NCI-H1048 (cell line): ENCODE measurements around the gene HS6ST3.
"Not testable (repeated sequence)": the region's sequence is repeated elsewhere in the genome, so short reads cannot be mapped to it uniquely, and the experiment has no call there.

Source experiments
- DNase-seq: peaks from one replicate; lab custom pipeline; 2025; lab: John Stamatoyannopoulos, UW

Gene HS6ST3

DNA sequence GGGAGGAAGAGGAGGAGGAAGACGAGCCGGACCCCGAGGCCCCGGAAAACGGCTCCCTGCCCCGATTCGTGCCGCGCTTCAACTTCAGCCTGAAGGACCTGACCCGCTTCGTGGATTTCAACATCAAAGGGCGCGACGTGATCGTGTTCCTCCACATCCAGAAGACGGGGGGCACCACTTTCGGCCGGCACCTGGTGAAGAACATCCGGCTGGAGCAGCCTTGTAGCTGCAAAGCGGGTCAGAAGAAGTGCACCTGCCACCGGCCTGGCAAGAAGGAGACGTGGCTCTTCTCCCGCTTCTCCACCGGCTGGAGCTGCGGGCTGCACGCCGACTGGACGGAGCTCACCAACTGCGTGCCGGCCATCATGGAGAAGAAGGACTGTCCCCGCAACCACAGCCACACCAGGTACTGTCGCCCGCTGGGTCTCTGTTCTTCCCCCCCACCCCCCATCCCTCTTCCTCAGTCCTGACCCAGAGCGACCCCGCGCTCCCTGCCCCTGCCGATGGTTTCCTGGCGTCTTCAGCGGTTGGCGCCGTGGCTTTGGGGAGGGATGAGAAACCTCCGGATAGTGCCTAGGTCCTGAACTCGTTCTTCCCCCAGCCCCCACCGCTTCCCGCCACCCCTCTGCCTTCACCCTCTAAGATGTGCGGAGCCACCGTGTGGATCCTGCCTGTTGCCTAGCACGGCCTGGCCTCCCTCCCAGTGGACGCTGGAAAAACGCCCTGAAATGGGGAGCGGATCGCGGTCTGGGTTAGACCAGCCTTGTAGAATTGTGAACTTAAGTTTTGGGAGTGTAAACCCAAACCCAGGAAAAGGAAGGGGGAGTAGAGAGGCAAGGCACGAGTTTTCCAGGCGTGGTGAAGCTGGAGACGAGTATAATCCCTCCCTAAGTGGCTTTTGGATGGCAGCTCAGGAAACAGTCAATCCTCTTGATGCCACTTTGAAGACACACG is 1.5 kb downstream of the HS6ST3 start:
- no peak for DNase-seq

DNA sequence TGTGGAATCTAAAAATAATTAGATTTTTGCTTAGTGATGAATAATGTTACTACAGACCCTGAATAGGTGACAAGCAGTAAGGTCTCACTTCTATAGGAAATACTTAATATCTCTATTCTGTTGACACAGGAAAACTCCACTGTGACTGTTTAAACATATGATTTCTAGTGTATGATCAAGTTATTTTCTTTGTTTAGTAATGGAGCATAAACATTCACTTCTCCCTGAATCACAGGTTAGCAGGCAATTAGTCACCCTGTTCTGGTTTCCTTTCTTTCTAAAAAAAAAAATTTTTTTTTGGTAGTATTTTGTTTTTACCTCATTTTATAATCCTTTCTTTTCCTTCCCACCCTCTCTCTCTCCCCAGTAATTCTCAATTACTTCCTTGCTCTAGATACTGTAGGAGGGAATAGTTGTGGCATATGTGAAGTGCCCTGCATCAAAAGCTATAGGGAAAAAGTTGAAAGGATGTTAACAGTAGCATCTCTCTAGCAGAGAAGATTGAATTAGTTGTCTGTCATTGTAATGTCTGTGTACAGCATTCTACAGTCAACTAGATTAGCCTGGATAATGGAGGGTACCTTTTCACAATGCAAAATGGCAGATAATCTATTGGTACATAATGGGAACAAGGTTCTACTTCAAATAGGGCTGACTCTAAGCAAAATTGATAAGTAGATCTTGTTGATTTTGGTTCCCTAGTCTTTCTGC is 3.5 kb downstream of the HS6ST3 start:
- DNase-seq, result no peak

DNA sequence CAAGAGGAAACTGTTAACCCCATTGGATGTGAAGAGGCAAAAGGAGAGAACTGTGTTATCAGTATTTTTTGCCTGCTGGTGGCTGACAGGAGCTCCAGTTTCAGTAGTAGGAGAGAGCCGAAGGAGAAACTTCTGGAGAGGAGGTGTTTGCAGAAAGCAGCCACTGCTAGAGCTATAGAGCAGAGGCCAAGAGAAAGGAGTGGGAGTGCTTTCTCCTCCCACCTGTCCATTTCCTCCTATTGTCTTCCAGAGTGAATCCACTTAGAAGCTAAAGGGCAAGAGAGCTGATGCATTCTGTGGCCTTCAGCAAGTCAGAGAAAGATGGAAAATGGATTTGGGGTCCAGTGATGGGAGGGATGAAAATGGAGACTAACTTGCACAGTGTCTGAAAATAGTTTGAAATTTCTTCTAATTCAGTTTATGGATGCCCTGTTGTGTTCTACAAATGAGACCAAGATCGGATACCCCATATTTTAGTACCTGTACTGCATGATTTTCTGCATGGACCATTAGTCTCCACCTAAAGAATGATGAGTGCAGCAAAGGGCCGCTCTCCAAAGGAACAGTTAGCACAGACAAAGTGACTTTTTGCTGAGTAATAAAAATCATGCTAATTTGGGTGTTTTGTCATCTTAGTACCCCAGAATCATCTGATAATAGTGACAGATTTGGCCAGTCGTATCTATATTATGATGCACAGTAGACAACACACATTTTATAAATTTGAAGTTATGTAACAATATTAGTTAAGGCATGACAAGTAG is 10.7 kb downstream of the HS6ST3 start:
- DNase-seq, result no peak

DNA sequence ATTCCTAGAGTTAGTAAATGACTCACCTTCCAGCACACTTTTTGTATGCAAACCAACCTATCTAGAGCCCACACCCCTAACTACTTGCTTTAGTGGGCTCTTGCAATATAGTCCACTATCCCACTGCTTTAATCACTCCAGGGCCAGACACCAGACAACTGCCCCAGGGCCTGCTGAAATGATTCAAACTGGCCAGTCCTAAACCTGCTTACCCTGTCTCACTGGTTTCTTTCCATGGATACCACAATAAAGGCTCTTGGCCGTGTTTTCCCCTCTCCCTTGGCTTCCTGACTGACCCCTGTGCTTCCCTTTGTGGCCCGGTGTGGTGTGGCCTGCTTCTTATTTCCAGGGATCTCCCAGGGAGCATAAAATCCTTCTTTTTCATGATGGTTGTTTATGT is 14.6 kb downstream of the HS6ST3 start:
- DNase-seq, result no peak

DNA sequence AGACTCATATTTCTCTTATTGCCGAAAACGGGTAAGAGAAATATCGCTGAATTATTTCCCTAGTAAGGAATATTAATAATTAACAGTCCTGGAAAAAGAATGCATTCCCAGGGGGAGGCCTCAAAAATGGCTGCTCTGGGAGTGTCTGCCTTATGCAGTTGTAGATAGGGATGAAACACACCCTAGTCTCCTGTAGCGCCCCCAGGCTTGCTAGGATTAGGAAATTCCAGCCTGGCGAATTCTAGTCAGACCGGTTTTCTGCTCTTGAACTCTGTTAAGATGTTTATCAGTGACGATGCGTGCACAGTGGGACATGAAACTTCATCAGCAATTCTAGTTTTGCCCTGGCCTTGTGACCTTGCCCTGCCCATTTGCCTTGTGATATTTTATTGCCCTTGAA is 18.2 kb downstream of the HS6ST3 start:
- peak; percentile 1 for DNase-seq

DNA sequence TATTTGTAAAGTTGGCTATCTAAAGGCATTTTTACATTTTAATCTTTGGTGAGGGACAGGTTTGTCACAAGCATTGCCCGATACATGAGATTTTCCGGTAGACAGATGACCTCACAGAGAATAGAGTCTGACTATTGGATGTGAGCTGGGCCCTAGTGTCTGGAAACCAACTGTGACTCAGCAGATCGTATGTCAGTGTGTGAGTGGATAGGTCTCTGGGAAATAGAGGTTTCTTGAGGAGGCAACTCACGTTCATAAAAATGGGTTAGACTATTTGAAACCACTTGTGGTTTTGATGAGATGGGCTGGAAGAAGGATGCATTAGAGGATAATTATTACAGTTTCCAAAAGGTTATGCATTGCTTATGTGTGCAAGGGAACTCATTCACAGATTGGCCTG is 19.2 kb downstream of the HS6ST3 start:
- no peak for DNase-seq

DNA sequence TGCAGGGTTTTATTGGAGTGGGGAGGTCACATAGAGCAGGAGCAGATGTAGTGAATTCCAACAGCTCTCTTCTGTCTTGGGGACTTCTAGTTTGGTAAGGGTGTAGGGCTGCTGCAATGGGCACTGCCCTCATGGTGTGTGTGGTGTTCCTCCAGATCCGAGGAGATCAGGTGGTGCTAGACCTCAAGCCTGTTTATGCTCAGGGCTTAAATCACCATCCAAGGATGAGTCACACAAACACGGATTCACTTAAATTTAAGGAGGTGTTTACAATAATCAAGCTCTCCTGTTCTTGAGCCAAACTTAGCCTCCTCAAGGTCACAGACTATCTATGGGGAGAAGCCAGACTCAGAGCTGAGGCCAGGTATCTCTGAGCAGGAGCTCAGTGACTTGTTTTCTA is 23.0 kb downstream of the HS6ST3 start:
- DNase-seq, result no peak

DNA sequence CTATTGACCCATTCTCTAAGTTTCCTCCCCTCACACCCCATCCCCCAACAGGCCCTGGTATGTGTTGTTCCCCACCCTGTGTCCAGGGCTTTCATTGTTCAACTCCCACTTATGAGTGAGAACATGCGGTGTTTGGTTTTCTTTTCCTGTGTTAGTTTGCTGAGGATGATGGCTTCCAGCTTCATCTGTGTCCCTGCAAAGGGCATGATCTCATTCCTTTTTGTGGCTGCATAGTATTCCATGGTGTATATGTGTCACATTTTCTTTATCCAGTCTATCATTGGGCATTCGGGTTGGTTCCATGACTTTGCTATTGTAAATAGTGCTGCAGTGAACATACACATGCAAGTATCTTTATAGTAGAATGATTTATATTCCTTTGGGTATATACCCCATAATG is 25.5 kb downstream of the HS6ST3 start:
- DNase-seq, result not testable (repeated sequence)

DNA sequence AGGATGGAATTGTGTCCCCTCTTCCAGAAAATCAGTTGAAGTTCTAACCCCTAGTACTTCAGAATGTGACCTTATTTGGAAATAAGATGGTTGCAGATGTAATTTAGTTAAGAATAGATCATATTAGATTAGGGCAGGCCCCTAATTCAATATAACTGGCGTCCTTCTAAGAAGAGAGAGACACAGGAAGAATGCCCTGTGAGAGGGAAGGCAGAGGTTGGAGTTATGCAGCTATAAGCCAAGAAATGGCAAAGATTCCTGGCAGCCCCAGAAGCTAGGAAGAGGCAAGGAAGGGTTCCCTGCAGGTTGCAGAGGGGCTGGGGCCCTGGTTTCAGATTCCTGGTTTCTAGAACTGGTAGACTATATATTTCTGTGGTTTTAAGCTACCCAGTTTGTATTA is 30.0 kb downstream of the HS6ST3 start:
- no peak for DNase-seq

DNA sequence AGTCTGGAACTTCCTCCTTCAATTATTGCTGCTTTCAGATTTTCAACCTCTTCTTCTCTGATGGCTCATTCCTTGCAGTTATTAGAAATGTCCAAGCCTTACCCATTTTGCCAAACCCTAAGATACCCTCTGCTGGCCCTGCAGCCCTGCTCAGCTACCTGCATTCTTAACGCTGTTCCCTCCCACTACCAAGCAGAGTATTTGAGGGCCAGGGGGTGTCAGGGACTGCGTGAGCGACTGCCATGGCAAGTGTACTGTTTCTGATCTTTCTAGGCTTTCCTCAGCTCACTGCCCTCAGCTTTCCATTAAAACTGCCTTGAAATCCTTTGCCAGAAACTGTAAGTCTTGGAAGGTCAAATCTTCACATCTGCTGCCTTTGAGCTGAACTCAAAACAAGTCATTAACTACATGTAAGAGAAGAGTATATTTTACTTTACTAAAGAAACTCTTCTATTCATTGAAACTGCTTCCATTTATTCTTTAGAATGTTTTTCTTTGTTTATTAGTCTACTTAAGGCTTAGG is 41.0 kb downstream of the HS6ST3 start:
- DNase-seq, result no peak

DNA sequence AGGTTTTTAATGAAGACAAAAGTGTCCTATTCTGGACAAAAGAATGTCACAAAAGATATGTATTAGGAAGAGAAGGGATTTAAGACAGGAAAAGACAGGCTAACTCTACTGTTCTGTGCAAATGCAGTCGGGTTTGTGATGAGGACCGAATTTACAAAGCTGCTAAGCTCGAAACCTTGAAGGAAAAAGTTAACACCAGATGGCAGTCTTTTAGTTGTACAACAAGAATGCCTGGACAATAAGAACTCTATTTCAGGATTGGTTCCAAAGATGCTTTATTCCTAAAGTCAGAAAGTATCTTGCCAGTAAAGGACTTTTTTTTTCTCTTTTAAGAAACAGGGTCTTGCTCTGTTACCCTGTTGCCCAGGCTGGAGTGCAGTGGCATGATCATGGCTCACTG is 51.1 kb downstream of the HS6ST3 start:
- no peak for DNase-seq

DNA sequence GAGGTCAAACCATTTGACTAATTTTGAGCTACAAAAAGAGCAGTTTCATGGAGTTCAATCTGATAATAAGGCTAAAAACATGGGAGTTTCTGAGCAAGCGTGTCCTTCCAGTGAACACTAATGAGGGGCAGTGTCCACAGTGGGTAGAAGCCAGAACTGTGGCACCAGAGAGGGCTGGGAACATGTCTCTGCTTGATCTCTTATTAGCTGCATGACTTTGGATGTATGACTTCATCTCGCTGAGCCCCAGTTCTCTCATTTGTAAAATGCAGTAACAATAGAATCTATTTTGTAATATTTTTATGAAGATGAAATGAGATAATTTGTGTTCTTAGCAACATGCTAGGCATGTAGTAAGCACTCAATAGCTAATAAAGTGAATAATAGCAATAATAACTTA is 69.8 kb downstream of the HS6ST3 start:
- DNase-seq, result no peak

DNA sequence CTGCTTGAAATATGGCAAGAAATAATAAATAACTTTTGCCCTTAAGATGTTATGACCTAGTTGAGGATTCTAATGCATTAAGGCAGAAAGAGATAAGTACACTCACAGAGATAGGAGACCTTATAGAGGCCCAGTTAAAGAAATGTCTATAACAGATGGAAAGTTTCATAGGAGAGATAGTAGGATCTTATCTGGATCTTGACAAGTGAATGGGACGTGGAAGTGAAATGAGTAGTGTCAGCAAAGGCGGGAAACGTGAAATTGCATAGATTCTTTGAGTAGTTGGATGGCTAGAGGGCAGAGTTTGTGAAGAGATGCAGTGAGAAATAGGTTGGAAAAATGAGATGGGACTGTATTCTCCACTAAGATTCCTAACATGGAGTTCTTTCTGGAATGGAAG is 71.2 kb downstream of the HS6ST3 start:
- DNase-seq, result no peak

DNA sequence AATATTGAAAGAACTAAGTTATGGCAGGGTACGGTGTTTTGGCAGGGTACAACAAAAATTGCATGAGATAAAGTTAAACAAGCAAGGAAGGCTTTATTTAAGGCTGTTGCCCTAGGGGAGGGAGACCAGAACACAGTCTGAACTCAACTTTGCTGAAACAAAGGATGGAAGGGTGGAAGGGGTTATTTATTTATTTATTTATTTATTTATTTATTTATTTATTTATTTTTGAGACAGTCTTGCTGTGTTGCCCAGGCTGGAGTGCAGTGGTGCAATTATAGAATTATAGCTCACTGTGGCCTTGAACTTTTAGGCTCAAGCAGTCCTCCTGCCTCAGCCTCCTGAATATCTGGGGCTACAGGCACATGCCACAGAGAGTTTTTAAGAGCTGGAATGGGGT is 75.9 kb downstream of the HS6ST3 start:
- DNase-seq, result no peak

DNA sequence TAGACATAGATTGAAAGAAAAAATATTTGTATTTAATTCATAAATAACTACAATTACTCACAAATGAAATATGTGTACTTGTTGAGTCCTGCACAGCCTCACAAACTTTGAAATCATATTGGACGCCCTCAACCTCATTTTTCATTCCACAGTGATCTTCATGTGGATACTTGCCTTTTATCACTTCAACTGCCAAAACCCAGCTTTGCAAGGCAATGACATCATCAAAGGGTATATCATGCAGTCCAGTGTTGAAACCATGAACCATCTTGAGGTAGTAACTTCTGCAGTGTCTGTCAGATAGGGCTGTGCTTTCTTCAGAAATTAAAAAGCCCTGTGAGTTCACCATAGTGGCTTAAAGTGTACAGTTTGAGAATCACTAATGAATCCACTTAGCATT is 82.2 kb downstream of the HS6ST3 start:
- DNase-seq, result no peak

DNA sequence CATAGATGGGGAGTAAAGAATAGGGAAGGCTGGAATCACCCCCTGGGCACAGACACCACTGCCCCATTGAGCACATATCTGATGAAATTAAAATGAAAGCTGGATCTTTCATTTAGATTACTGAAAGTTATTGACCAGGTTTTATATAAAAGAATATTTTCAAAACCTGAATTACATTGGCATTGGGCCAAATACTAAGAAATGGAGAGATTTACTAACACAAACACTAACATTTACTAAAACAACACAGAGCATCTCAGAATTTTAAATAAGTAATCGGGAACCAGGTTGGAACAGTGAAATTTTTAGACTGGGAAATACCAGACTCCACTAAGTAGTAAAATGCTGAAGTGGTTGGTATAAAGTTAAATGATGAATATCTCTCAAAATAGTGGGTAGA is 88.9 kb downstream of the HS6ST3 start:
- DNase-seq, result no peak

DNA sequence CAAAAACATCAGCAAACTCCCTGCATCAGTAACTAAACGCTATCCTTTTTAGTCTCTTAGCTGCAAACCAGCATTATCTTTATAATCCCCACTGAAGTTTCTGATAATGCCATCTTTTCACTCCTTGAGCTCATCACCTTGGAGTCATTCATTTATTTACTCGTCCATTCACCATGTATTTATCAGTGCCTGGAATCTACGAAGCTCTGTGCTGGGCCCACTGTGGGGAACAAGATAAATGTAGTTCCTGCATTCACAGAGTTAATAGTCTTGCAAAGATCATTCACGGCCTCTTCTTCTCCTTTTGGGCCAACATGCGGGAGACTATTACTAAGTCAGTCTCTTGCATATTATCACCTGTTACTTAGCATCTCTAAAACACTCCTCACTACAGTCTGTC is 89.4 kb downstream of the HS6ST3 start:
- DNase-seq, result no peak

DNA sequence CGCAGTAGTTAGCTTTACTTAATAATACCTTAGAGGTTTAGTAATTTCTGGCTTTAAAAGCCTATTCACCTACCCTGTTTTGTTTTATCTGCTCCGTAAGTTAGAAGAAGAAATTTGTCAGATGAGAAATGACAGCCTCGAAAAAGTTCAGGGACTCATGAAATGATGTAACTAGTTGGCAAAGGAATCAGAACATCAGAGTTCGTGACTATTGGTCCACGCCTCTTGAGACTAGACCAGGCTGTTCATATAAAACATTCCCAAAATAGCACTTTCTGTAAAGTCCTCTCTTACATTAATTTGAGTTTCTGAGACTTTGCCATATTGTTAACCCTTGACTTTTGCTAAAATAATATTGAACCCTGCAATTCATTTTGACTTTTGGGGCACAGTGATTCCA is 92.0 kb downstream of the HS6ST3 start:
- no peak for DNase-seq

DNA sequence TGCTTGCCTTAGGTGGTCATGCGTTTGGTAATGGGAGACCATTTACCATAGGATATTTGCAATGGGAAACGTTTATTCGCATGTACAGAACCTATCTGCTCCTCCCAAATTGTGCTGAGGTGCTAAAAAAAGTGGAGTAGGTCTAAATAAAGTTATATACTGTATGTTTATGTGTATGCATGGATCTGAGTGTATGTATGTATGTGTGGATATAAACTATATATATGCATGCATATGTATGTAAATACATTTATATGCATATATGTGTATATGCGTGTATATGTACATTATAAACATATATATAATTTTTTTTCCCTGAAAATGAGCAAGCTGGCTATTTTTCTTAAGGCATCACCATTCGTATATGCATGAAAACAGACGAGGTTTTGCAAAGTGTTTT is 95.9 kb downstream of the HS6ST3 start:
- no peak for DNase-seq

DNA sequence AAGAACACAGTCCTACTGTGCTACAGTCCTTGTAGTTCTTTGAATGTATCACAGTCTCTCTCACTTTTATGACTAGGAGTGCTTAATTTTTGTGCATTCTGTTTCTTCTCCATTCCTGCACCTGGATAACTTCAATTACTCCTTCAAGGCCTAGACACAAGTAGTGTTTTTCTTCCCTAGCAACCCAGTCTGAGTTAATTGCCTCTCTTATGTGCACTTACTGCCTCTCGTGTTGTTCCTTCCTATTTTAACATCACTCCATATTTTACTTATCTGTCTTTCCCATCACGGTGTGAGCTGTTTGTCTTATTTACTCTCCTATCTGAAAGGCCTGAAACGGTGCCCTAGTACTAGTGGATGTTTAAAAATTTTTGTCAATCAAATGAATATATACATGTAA is 101.5 kb downstream of the HS6ST3 start:
- no peak for DNase-seq

DNA sequence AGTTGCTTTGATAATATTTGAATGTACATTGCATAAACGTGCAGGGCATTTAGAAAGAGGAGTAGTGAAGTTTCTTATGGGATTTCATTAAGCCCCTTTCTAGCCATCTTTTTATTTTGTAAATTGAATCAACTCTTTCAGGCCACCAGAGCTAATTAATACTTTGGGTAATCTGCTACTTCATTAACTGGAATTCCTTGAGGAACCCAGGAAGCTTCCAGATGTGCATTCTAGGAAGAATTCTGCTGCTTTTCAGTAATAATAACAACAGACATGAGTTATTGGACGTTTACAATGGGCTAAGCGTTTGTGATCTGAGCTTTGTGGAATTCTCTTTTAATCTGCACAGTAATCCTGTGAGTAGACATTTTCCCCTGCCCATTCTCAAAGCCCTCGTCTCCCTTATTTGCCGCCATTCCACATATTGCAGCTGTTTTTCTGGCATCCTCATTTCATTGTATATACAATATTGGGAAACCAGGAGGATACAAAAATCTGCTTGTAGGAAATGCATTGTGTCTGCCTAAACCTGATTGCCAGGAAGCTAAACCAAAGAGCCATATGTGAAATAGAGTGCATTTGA is 103.9 kb downstream of the HS6ST3 start:
- no peak for DNase-seq

DNA sequence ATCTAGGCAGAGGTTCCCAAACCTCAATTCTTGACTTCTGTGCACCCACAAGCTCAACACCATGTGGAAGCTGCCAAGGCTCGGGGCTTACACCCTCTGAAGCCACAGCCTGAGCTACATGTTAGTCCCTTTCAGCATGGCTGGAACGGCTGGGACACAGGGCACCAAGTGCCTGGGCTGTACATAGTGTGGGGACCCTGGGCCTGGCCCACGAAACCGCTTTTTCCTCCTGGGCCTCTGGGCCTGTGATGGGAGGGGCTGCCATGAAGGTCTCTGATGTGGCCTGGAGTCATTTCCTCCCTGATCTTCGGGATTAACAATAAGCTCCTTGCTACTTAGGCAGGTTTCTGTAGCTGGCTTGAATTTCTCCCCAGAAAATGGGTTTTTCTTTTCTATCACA is 108.1 kb downstream of the HS6ST3 start:
- no peak for DNase-seq
